Sigmoid colon (tissue), 4 donors: ENCODE data around the gene GRID2.

Source experiments
- EP300 ChIP-seq, 4 donors: sonication (generic); formaldehyde crosslinking; IDR thresholded peaks; one replicate each; pipeline ENCODE4 v1.6.1; 2017; ENCODE audit warnings: antibody characterized with exemption in 4 of 4
- POLR2A ChIP-seq, 2 donors: fragments of 450-650 bp; IDR thresholded peaks; one replicate each; pipeline ENCODE4 v1.6.1; 2016; ENCODE audit warnings: antibody characterized with exemption in 2 of 2, mild to moderate bottlenecking in 2 of 2, moderate library complexity in 2 of 2
- TF ChIP-seq, protein P1 (sequence below), 4 experiments: fragments of 450-650 bp in 3 of 4; fragments of 200-600 bp in 1 of 4; IDR thresholded peaks; one replicate each; pipeline ENCODE4 v1.5.1; 2016 to 2019; ENCODE audit warnings: antibody characterized with exemption in 4 of 4, mild to moderate bottlenecking in 3 of 4, moderate library complexity in 2 of 4

DNA sequence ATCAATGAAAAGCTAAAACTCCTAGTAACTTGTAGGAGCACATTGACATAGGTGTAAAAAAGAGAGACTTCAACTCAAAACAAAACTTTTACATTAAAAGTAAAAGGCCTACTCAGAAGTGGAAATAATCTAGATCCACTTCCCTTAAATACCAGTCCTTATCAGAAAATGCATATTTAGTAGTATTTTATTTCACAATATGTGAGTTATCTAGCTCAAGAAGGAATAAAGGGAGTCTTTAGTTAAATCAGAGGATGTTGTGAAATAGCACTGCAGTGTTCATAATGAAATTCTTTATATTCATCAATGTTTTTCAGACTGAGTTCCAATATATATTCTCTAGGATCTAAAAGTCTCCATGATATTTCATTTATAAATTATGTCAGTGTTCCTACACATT, 715.0 kb downstream of the GRID2 start:
- TF ChIP-seq, protein P1, sequence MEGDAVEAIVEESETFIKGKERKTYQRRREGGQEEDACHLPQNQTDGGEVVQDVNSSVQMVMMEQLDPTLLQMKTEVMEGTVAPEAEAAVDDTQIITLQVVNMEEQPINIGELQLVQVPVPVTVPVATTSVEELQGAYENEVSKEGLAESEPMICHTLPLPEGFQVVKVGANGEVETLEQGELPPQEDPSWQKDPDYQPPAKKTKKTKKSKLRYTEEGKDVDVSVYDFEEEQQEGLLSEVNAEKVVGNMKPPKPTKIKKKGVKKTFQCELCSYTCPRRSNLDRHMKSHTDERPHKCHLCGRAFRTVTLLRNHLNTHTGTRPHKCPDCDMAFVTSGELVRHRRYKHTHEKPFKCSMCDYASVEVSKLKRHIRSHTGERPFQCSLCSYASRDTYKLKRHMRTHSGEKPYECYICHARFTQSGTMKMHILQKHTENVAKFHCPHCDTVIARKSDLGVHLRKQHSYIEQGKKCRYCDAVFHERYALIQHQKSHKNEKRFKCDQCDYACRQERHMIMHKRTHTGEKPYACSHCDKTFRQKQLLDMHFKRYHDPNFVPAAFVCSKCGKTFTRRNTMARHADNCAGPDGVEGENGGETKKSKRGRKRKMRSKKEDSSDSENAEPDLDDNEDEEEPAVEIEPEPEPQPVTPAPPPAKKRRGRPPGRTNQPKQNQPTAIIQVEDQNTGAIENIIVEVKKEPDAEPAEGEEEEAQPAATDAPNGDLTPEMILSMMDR (IDR thresholded peaks at IDR 0.05) = no peak
- TF ChIP-seq POLR2A (IDR thresholded peaks at IDR 0.05) (no peak), EP300 (IDR thresholded peaks at IDR 0.05) (no peak)
